Left renal cortex interstitium (tissue), 4 donors: ENCODE measurements around the gene CALN1. TPM values are rescaled to one million over a fixed set of nuclear protein-coding genes. Genes with fewer than 3 reads are reported as not detected.
"Not testable (repeated sequence)": the region's sequence is repeated elsewhere in the genome, so short reads cannot be mapped to it uniquely, and the experiment has no call there.

Experiments
- DNase-seq, 4 donors: peaks; one replicate each; pipeline ENCODE4 v3.0.0-alpha.2; 2013; ENCODE audit warnings: low read depth in 4 of 4, low spot score in 2 of 4, missing footprints in 1 of 4
- polyA plus RNA-seq, 4 donors: library from polyadenylated mRNA; unstranded; fragments of 120-200 nt; gene quantifications; one replicate each; pipeline ENCODE4 v1.2.1, GENCODE V29; 2013; ENCODE audit not compliant: insufficient read length in 4 of 4

The CALN1 gene
- polyA plus RNA-seq, 4 donors = 0.61 to 1.1 (median 0.75) TPM

DNA sequence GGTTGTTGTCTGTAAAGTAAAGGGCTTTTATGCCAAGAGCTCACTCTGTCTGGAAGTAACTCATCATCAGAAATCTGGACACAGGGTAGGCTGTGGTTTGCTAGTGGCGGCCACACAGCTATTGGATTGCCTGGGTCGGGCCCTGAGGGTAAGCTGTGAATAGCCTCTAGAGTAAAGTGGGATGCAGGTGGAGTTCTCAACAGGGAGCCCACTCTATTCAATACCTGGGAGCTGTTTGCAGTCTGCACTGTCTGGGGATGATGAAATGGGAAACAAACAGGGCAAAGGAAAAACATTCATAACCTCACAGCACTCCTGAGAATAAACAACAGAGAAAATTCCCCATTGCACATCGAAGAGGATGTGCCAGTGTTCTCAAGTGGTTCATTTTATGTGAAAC lies 582.6 kb downstream of the CALN1 start:
- DNase-seq = no peak

- no peak for DNase-seq
Observed at GRCh38 chr7:71828361-71828760, 583.8 kb downstream of the CALN1 start.

DNA sequence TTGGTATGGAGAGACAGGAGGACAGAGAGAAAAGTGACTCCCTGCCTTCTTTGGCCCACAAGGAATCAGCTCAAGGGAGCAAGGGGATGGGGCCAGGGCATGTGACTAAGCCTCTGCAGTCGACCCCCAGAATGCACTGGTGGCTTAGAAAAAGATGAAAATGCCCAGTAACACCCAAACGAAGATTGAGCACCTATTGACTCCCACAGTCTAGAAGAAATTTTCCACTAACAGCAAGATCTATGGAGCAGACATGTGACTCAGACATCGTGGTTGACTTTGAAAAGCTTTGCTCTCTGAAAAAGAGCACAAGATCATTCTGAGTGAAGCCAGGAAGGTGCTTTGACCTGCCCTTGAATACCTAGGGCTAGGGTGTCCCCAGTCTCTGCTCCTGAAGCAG lies 586.0 kb downstream of the CALN1 start:
- DNase-seq = no peak

GRCh38 chr7:71824006-71824760 lies 588.0 kb downstream of the CALN1 start:
- DNase-seq = no peak

DNA sequence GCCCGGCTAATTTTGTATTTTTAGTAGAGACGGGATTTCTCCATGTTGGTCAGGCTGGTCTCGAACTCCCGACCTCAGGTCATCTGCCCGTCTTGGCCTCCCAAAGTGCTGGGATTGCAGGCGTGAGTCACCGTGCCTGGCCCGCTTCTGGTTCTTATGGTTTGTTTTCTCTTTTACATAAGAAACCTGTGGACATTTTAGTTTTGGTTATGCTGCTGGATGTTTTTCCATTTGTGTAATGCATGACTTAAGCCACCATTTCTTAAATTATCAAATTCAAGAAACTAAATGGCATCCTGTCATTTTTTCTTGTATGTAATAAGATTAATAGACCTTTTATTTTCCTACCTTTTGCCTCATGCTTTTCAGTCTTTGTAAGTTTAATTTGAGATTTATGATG lies 589.7 kb downstream of the CALN1 start:
- DNase-seq = not testable (repeated sequence)

DNA sequence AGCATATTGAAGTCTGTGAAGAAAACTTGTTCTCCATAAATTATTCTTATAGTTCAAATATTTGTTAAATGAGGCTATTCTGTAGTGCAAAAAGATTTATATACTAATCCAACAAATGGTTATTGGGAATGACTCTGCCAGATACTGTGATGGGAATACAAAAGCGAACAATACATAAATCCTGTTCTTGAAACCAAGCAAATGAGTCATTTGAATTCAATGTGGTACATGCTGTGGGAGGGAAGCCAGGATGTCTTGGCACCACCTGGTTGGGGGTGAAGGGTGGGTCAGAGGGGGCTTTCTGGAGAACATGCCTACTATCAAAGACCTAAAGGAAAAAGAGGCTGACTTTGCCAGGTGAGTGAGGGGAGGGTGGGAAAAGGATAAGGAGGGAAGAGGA lies 594.2 kb downstream of the CALN1 start:
- no peak for DNase-seq

- no peak for DNase-seq
Observed at GRCh38 chr7:71808115-71808514, 604.0 kb downstream of the CALN1 start.

DNA sequence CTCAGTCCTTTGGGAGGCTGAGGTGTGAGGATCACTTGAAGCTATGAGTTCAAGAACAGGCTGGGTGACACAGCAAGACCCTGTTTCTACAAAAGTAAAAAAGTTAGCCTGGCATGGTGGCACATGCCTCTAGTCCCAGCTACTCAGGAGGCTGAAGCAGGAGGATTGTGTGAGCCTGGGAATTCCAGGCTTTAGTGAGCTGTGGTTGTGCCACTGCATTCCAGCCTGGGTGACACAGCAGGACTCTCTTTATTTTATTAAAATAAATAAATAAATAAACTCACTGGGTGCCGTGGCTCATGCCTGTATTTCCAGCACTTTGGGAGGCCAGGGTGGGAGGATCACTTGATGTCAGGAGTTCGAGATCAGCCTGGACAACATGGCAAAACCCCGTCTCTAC lies 607.9 kb downstream of the CALN1 start:
- DNase-seq = no peak

- DNase-seq = no peak
Observed at GRCh38 chr7:71801976-71802375, 610.2 kb downstream of the CALN1 start.

GRCh38 chr7:71800321-71800720 lies 611.8 kb downstream of the CALN1 start:
- DNase-seq = no peak

DNA sequence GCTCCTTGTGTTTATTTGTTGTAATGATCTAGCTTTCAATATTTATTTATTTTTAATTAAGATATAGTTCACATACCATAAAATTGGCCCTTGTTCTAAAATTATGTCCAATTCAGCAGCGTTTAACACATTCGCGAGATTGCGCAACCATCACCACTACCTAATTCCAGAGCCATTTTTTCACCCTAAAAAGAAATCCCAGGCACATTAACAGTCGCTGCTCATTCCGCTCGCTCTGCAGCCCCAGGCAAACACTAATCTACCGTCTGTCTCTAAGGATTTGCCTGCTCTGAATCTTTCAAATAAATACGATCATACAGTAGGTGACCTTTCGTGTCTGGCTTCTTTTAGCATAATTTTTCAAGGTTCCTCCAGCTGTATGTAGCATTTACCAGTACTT lies 616.7 kb downstream of the CALN1 start:
- DNase-seq = no peak

GRCh38 chr7:71793251-71793650 lies 618.9 kb downstream of the CALN1 start:
- DNase-seq = no peak

- no peak for DNase-seq
Observed at GRCh38 chr7:71787513-71787912, 624.6 kb downstream of the CALN1 start.

DNA sequence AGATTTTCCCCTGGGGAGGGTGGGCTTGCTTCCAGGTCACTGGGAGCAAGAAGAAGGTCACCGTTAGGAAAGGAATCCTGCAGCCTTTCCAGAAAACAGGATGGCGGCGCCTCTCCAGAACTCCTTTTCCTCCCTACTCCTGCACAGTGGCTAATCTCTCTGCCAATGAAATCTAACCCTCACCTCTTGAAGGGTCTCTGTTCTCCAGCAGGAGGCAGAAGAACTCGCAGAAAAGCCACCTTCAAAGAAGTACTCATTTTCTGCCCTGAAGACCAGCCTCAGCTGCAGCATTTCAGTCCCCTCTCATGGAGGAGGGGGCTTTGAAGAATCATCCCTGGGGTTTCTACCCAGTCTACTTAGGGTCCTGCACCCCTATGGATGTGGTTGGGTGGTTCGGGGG lies 626.9 kb downstream of the CALN1 start:
- DNase-seq = no peak

GRCh38 chr7:71784781-71785180 lies 627.4 kb downstream of the CALN1 start:
- DNase-seq = no peak

DNA sequence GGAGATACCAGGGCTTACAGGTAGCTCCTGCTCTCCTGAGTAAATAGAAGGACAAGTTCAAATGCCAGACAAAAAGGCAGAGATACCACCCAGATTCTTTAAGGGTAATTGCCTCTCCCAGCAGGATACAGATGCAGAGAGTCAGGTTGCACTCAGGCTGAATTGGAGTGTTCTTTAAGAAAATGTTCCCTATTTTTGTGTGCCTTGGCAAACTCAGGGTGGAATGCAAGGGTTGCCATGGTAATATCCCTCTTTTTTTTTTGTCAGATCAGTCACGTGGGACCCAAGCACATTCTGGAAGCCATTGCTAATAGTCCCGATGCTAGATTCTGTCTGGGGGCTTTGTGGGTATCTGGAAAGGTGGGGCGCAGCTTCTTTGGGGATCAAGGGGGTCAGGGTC lies 628.0 kb downstream of the CALN1 start:
- no peak for DNase-seq

GRCh38 chr7:71783779-71784178 lies 628.4 kb downstream of the CALN1 start:
- no peak for DNase-seq

DNA sequence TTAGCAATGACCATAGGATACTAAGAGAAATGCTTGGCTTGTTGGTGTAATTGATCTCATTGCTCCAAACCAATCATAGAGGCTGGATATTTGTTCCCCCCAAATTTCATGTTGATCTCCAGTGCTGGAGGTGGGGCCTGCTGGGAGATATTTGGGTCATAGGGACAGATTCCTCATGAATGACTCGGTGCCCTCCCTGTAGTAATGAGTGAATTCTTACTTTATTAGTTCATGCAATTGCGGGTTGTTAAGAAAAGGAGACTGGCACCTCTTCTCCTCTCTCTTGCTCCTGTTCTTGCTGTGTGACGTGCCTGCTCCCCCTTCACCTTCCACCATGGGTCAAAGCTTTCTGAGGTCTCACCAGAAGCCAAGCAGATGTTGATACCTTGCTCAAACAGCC lies 630.1 kb downstream of the CALN1 start:
- DNase-seq = no peak

GRCh38 chr7:71780282-71780681 lies 631.9 kb downstream of the CALN1 start:
- no peak for DNase-seq

GRCh38 chr7:71777278-71777677 lies 634.9 kb downstream of the CALN1 start:
- DNase-seq = no peak

DNA sequence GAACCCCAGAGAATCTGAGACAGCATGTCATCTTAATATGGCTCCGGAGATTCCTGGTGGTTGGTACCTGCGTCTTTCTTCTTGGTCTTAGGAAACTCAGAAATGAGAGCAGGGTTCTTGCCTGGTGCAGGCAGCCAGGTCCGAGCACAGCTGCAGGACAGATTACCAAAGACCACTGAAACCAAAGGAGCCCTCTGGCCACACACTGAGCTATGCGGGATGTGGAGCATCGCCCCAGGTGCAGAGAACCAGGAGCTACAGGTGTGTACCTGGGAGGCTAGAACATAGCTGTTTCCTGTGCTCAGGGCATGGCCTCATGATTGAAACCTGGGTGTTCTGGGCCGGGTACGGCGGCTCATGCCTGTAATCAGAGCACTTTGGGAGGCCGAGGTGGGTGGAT lies 635.4 kb downstream of the CALN1 start:
- no peak for DNase-seq

- DNase-seq = no peak
Observed at GRCh38 chr7:71775648-71776047, 636.5 kb downstream of the CALN1 start.

GRCh38 chr7:71772779-71773178 lies 639.4 kb downstream of the CALN1 start:
- no peak for DNase-seq
